GM12892 (cell line): Measurements from ENCODE around the gene CLASP1.

Source experiments
- POLR2A ChIP-seq: IDR thresholded peaks from 2 replicates; pipeline ENCODE4 v1.6.1; 2011; ENCODE audit warnings: low read depth, low read length, control low read depth
- POLR2AphosphoS5 ChIP-seq: IDR thresholded peaks from 2 replicates; pipeline ENCODE4 v1.6.1; 2011; ENCODE audit warnings: low read depth, low read length, control low read depth
- TAF1 ChIP-seq: IDR thresholded peaks from 2 replicates; pipeline ENCODE4 v1.6.1; 2011; ENCODE audit warnings: low read depth, mild to moderate bottlenecking, control low read depth, low read length, borderline replicate concordance

DNA sequence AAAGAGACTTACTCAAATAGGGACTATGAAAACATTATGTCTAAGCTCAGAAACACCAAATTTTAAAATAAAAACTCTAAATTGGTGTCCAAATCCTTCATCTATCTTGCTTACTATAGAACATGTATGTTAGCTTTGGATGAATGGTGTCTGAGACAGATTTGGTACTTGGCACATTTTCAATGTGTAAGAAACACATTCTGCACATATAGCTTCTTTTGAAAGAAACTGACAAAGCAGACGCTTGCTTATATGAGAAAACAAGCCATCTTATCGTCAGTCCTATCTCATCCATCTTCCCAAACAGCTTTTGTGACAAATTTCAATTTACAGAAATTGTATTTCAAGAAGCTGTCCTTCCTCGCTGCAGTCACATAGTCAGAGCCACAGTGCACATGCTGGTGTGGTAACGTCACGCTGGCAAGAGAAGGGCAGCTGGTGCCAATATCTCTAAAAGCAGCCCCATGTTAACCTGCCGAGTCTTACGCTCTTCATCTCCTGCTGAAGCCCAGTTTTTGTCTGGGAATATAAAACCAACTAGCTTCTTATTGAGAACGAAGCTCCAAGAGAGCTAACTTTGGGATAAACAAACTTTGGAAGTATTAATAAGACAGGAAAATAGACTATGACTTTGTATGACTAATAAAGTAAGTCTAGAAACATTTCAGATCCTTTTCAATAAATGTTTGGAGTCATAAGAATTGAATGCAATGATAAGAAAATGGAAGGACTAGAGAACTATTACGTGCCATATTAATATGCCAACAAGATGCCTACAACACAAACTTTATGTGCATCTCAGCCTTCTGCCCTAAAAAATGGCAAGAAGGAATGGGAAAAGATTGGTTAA is 289.3 kb downstream of the CLASP1 start:
- TF ChIP-seq POLR2A (no peak), POLR2AphosphoS5 (no peak), TAF1 (no peak)
